GM21786 (cell line): Measurements from ENCODE around the gene POU2F1.

Experiments
- ATAC-seq: cut with Tn5 transposase; IDR thresholded peaks from one replicate; pipeline ENCODE4 v1.9.1; 2021; ENCODE audit not compliant: unreplicated experiment

The POU2F1 gene

DNA sequence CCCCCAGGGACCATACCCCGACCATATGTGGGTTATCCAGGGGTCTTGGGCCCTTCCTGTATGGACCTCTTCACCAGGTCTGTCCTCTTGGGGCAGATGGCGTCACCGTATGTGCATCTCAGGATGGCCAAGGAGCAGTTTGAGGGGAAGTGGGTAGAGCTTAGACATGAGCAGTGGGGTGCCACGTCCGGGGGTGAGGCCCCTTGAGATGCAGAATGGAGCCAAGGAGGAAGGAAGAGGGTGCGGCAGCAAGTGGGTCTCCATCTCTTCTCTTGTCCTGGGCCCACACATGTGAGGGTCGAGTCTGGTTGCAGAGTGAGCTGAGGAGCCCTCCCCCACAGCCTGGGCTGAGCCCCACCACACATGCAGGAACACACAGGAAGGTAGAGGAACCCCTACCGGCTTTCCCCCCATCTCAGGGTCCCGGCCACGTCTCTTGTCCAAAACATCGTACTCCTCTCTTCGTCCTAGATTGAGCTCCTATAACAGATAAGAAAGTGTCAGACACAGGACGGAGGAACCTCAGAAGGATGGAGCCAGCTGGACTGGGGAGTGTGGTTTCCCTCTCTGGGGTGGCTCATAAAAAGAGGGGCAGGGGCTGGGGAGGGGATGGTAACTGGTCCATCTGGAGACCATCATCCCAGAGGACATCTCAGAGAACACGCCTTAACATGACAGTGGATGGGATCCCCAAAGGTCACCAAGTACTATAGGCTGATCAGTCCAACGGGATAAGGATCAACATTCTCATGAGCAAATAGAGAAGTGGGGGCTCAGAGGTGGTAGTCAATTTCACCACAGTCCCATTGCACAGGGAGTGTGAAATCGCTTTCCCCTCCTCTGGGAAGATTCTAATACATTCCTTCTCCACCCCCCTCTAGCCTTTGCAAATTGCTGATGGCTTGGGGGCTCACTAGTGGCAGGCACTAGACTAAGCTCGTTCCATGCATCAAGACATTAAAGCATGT is 217.8 kb downstream of the POU2F1 start:
- ATAC-seq: no peak

DNA sequence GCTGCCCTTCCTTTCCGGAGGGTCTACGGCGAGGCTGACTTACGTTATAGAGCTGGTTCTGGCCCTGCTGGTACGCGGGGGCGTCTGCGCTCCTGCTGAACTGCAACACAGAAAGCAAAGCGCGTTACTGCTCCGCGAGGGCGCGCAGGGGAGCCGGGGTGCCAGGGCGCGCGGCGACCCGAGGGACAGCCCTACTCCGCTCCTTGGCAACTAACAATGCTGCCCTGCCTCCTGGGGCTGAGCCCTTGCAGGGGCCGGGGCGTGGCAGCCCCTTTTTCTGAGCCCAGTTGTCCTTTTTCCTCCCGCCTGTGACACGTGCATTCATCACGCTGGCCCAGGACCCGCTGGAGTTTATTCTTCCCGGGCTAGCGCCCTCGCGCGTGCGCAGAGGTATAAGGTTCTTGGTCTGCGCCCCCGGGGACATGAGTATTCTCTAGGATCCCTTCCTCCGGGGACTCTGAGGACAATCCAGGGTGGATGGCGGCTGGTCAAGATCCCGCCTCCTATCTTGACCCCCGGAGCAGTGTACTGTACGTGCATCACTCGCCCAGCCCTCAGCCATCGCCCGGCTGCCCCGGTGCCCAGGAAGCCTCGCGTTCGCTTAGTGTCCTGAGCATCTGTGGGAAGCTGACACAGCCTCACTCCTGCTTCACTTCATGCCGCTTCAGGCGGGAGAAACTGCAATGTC is 218.8 kb downstream of the POU2F1 start:
- ATAC-seq: no peak

DNA sequence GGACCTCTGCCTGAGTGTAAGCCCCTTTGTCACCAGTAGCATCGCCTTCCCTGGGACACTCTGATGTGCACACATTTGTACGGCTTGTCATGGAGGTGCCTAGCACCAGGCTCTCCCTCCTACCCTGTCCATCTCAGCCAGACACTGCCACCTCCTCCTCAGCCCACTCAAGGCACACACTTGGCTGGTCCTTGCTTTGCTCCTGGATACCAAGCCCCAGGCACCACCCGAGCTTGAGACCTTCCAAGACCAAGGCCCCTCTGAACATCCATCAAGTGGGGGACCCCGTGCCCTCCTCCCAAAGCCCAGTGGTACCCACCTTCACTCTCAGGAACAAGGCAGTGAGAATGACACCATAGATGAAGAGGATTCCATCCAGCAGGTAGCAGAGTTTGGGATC is 219.7 kb downstream of the POU2F1 start:
- ATAC-seq: no peak

DNA sequence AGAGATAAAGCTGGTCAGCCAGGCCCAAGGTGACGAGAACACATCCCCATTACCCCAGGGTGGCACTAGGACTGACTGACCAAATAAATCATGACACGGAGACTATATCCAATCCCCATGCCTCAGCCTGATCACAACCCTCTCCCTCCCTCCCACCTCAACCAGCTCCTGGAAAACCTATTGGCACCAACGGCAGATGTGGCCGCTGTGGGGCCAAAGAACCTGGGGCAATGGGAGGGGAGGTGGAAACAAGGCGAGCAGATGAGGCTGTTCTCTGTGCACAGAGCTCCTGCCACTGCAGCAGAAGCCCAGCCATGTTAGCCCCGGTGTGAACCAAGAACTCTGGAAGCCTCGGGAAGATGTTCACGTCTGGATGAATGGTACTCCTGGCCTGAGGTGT is 220.1 kb downstream of the POU2F1 start:
- ATAC-seq: no peak

DNA sequence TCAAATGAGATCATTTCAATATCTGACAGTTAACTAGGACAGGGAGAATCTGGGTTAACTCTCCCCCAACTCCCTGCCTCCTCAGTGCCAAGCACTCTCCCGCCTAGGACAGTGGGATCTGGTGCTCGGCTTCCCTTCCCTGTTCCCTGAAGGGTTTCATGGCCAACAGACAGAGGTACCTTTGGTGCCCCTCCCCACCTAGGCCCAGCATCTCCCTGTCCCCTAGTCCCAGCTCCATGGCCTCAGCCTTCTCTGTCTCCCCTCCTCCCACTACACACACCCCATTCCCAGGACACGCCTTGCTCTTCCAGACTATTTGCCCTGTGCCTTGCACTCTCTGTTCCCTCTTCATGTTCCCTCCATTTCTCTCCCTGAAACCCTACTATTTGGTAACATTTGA is 220.5 kb downstream of the POU2F1 start:
- no peak for ATAC-seq

DNA sequence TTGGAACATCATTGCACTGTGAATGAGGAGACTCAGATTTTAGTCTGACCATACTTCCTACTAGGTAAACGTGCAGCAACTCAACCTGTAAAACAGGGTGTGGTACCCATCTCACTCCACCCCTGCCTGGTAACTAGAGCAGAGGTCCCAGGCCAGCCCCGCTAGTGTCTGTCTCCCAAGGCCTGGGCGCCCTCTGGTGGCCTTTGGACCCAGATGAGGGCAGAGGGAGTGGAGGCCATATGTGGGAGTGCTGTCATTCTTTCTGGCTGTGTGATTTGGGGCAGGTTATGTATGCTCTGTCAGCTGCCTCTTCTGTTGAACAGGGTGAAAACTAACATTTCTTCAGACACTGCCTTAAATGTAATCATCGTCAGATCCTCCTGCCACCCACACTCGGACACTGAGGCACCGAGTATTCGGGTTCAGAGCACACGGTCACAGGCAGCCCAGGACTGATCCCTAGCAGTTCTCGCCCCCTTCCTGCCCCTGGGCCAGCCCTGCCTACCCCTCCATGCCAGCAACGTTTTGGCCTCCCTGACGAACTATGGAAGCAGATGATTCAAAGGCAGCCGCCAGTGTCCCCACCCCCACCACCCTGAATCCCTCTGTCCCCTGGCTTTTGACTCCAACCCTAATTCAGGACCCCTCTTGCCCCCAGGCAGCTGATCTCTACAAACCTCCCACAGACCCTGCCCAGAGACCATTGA is 221.6 kb downstream of the POU2F1 start:
- peak; percentile 88 for ATAC-seq

DNA sequence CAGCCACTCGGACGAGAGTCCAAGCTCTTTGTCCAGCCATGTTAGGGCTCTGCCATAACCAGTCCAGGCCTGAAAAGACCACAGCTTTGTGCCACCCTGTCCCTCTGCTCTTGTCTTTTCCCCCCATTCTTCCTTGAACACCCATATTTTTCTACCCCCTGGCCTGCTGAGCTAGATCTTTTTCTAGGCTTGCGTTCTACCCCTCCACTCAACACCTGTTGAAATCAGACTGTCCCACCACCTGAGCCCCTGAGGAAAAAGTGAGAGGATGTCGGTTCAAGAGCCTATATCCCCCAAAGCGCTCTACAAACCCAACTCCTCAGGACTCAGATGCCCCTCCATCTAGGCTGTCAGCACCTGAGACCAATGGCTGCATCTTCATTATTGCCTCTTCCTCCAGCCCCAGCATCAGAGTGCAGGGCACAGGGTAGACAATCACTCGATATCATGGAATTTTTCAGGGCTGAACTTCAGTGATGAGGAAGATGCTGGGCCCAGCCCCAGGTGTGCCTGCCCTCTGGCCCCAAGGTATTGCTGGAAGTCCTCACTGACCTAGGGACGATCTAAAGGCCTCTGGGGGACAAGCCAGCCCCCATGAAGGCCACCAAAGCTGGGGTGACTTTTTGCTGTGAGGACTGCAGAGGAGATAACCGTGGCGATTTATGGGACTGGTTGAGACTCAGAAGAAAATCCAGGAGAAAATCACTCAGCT is 222.3 kb downstream of the POU2F1 start:
- ATAC-seq: no peak

DNA sequence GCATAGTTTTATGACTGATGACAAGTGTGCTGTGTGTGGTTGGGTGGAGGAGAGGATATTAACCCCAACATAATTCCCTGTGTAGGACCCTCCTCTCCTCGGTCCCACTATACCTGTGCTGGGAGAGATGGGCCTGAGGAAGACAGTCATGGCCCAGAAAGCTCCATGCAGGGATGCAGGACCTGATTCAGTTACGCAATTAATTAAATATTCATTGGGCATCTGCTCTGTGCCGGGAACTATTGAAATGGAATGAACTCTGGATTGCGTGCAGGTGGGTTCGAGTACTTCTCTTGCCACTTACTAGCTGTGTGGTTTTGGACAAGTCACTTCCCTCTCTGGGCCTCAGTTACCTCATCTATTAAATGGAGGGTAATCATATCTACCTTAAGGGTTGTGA is 223.1 kb downstream of the POU2F1 start:
- no peak for ATAC-seq

DNA sequence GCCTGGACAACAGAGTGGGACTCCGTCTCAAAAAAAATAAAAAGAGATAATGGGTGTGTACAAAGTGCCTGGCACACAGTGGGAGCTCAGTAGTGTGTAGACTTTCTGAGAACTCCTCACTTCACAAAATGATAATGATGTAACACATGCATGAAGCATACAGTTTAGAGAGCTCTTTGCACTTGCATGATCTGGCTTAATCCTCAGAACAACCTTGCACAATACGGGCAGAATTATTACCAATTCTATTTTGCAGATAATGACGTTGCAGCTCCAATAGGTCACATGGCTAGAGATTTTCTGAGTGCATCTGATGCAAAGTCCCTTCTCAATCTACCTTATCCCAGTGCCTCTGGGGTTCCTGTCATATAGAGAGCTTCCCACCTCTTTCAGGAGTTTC is 226.3 kb downstream of the POU2F1 start:
- no peak for ATAC-seq

DNA sequence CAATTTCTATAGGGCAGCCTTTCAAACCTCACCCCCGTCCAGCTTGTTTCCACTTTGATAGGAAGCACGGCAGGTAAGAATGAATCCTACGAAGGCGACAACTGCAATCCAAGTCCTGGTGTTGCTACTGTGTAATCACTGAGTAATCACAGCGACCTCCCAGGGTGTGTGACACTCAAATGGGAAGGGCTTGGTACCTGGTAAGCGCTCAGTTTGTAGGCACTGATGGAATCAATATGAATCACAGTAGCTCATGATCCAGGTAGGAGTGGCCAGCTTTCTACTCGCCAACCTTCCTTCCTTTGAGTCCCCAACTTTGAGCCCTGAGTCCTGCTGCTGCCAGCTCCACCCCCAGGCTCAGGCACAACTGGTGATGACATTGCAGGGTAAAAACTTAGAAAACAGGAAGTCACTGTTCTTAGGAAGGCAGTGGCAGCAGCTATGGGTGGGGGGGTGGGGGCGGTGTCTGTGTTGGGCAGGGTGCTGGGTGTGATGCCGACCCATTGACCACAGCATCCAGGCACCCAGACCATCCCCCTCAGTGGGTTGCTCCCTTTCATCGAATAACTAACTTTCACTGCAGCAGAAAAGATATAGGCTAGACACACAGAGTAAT is 226.9 kb downstream of the POU2F1 start:
- peak; percentile 89 for ATAC-seq

DNA sequence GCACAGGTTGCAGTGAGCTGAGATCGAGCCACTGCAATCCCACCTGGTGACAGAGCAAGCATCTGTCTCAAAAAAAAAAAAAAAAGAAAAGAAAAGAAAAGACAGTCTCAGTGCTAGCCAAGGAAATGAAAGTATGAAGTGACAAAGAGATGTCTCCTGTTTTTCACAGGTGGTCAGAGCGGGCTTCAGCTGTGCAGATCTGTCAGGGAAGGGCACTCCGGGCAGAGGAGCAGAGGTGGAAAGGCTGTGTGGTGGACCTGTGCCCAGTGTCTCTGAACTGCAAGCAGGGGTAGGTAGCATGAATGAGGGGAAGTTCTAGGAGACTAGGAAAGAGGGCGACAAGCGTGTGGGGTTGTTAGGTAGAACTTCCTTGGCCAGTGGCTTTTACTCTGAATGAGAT is 230.2 kb downstream of the POU2F1 start:
- no peak for ATAC-seq

DNA sequence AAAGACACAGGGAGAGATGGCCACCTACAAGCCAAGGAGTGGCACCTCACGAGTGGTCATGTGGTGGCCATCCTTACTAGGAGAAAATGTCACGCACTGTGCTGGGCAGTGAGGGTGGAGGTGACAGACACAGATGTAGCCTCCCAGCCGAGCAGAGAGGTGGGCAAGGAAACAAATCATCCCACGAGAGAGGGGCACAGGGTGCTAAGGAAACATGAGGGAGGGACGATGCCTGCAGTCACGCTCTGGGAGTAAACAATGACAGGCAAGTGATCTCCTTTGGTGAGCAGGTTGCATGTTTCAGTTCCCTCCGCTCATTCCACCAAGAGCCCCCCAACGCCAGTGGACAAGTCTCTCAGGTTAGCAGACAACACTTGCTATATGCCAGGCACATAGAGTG is 231.8 kb downstream of the POU2F1 start:
- ATAC-seq: no peak

DNA sequence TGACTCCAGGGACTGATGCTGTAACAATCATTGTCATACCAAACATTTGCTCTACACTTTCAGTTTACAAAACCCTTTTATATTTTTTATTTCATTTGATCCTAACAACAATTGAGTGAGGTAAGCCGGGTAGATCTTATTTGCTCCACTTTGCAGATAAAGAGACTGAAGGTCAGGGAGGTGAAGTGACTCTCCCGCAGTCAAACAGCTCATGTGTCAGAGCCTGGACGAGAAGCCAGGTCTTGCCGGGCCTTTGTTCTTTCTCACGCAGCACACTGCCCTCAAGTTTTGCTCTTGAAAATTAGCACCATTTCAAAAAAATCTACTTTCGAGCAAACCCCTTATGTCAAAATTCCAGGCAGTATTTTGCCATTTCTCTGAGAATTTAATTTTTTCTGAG is 232.4 kb downstream of the POU2F1 start:
- ATAC-seq: no peak

DNA sequence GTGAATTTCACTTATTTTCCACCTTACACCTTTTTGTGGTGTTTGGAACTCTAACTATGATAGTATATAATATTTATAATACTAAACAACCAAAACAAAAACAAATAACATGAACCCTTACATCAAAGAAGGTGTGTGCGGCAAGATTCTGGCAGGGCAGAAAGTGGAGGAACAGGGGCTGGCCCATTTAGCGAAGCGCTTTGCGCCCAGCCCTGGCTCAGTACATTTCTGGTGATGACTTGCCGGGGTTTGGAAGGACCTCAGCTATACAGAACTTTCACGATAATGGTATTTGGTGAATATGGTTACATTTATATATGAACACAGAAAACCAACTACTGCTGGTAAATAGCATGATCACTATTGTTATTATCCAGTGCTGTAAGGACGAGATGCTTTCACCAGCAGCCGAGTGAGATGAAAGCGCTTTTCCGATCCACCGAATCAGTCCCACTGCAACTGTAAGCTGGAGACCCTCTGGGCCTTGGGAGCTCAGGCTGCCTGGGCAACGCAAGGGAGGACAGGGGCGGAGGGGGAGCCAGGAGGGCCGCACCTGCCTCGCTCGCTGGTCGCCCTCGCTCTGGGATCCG is 233.7 kb downstream of the POU2F1 start:
- no peak for ATAC-seq

DNA sequence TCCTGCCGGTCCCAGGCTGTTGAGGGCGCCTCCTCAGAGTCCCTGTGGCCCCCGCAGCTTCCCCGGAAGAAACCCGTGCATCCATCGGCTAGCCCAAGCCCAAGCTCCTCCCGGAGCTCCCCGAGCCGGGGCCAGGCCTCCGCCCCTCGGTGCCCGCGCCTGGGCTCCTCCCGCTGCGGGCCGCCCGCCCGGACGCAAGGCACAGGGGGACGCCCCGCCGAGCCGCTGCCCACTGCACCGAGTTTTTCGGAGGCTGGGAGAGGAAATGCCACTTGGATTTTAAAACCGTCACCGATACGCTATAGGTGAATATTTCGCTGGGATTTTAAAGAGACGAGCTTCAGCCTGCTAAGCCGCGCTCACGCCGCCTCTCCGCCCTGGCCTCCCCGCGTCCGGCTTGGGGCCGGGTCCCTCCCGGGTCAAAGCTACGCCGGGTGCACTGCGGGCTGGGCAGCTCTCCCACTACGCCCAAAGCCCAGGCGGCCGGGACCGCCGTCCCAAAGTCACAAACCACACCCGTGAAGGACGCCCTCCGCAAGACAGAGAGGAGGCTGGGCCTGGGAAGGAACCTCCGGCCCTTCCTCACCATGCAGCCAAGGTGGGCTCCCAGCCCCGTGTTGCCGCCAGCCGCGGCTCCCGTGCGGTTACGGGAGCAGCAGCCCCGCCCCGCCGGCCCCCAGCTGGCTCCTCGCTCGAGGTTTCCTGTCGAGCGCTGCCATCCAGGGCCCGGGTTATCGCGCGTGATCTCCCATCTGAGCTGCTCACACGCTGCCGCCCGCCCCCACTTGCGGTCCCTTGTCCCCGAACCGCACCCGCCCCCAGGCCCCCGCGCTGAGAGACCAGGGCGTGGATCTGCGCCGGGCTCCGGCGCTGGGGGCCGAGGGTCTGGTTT is 234.5 kb downstream of the POU2F1 start:
- ATAC-seq: peak; percentile 53

DNA sequence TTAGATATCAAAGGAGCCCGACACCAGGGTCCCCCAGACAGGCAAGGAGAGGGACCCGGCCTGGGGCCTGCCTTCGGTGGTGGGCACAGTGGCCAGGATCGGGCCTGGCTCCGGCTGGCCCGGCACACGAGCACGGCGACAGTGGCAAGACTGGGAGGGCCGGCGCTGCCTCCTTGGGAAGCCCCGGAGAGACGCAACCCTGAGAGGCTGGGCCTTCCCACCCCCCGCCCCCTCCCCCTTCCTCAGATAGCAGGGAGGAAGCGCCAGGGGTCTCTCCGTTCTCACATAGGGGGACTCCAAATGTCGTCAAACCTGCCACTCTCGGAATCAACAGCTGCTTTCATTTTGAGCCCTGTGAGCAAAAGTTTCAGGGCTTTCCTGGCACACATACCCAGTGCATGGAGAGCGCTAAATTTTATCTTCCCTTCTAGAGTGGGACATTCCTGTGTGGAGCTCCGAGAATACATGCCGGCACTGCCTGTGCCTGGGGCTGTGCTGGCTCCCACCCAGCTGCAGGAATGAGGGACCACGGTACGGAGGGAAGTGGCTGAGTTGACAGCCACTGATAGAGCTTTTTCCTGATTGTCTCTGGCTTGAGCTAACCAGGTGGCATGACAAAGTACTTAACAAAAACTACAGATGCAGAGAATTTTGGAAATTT is 235.2 kb downstream of the POU2F1 start:
- peak; percentile 26 for ATAC-seq

DNA sequence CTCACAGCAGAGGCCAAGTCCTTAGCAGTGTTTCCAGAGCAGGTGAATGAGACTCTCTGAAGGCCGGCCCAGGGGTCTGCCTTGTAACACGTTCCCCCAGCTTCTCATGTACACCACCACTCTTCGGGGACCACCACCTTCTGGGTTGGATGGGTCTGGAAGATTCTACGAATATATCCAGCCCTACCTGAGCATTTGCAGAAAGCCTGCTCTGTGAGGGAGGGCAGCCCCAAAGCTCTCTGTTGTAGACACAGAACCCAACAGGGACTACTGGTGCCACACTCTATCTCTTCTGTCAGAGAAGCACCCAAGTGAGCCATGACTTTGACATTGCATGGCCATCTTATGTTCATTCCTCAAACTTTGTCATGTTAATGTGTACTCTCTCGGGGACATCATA is 235.8 kb downstream of the POU2F1 start:
- no peak for ATAC-seq

DNA sequence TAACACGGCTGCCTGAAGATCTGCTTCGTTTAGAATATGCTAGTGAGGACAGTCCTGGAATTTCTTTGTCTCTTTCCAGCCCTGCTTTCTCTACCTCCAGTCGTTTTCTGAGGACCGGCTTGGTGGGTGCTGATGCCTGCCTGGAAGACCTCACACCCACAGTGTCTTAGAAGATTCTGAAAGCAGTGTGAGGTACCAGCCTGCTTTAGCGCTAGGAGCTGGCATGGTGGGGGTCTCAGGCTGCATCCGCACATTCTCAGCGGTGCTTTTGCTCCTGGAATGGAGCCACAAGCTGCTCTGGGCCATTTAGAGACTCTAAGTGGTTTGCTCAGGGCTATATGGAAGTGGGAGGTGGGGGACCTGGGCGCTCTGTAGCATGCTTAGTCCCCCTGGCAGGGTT is 236.2 kb downstream of the POU2F1 start:
- ATAC-seq: no peak
